Measurements from ENCODE around the gene ZNF605. TPM values are rescaled to one million over a fixed set of nuclear protein-coding genes. Genes with fewer than 3 reads are reported as not detected.

The ZNF605 gene
- total and polyA plus RNA-seq, 2 experiments from 2014 or later, result 7.5 to 9.2 TPM

DNA sequence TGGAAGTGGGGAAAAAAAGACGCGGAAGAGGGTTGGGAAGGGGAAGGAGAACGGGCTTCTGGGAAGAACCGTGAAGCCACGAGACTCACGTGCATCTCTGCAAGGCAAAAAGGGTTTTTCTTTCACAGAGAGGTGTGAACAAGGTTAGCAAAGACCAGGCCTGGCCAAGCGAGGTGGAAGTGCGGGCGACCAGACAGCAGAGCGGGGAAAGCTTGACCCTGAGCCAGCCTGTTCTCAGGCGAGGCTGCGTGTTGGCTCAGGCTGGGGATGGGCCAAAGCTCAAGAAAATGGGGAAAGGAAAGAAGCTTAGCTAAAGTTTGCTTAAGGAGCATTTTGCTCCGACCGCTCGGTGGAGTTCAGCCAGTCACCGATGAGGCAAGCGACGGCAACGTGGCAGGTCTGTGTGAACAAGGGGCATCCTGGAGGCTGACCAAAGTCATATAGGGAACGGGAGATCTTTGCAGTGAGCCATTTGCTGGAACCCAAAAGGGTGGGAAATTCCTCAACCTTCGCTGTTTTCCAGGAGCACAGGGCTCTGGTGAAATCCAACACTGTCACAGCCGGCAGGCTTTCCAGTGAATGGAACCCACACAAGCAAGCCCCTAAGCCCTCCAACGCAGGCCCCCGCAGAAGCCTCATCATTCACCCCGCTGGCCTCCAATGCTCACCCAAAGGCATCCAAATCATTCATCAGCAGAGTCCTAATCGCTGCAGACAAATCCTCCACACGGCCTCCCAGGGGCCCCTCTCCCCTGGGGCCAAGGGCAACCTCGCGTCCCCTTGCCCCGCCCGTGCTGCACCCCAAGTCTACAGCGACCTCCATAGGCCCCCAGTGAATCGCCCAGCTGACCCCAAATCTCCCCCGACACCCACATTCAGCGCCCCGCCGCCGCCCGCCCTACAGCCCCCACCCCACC, 754 bp downstream of the ZNF605 start:
- Histone ChIP-seq H3K4me2 (ENCODE audit: unreplicated experiment) (peak overlapping the region; percentile 98), H3F3A (ENCODE audit: insufficient read depth) (peaks cover 13% of the 10 kb centered on the region), H3K36me3 (ENCODE audit: low read depth) (0 out of 2 replicates have a peak, but pooled peaks cover 3% of the 10 kb centered on the region), H3K9ac (peak overlapping the region; percentile 96), H3K79me2 (ENCODE audit: insufficient read depth) (peaks cover 79% of the 10 kb centered on the region), H3K4me3 (peak overlapping the region; percentile 89), H3K4me1 (ENCODE audit: insufficient read depth) (0 out of 2 replicates have a peak, but pooled peaks cover 5% of the 10 kb centered on the region), H3K27me3 (replicated peaks; ENCODE audit: insufficient read depth) (no peaks in the 10 kb centered on the region), H3K9me3 (ENCODE audit: low read depth) (no peaks in the 10 kb centered on the region), H3K9me2 (ENCODE audit: insufficient read depth) (no peaks in the 10 kb centered on the region), H3K27ac (peak overlapping the region; percentile 91), H4K20me1 (ENCODE audit: insufficient read depth) (no peaks in the 10 kb centered on the region), H2AFZ (peak overlapping the region; percentile 99)
- WGBS, 2 experiments (ENCODE audit: low coverage in 1 of 2, low lambda C conversion rate in 2 of 2, missing lambda C conversion rate in 2 of 2), result 2 to 3% methylated on average over 26 to 39 of the region's 39 CpGs
- in situ Hi-C loops (cut with MboI), result no loop called here
- TF ChIP-seq EZH2phosphoT487 (IDR thresholded peaks at IDR 0.05; ENCODE audit: insufficient read depth, low read depth), result no peak
- TF ChIP-seq EZH2 (IDR thresholded peaks at IDR 0.05; ENCODE audit: insufficient read depth, poor library complexity, severe bottlenecking), result no peak
- DNase-seq, result peak; percentile 84

DNA sequence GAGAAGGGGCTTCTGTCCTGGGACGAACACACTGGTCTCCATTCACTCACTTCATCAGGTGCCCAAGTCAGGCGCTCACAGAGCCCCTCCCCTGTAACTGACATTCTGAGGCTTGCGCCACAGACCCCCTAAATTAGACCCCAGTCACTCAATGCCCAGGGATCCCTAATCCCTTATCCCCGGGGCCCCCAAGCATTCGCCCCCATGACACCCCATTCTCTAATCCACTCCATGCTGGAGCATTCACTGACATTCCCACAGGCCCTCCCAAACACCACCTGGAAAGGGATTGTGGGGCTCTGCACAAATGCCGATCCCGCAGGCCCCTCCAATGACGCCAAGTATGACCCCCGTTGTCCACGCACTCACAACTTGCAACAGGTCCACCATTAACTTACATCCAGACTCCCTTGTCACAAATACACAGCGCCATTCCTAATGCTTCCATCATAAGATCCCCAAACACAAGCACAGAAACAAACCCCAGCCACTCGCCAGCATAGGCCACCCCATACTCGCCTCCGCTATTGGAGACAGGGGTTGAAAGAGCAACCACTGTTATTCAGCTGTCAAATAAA, 1.5 kb downstream of the ZNF605 start:
- no peaks in the 10 kb centered on the region for H3K9me3 ChIP-seq (ENCODE audit: low read depth)
- peak overlapping the region; percentile 99 for H2AFZ ChIP-seq

DNA sequence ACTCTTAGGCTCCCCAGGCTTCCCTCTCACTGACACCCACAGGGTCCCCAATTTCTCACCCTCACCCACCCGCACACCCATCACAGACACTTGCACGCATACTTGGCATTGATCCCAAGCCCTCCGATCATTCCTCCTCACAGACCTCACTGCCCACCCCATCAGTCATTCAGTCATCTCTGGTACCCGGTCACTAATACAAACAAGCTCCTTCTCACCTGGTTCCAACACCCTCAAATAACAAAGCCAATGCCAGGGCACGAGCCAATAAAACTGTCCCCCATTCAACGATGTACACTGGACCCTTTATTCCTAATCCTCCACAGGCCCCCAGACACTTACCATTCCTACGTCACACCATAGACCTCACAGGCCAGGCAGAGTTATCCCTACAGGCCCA, 2.3 kb downstream of the ZNF605 start:
- H3K9me2 ChIP-seq (ENCODE audit: insufficient read depth), result no peaks in the 10 kb centered on the region
- TF ChIP-seq EZH2phosphoT487 (IDR thresholded peaks at IDR 0.05; ENCODE audit: insufficient read depth, low read depth) (no peak), EZH2 (IDR thresholded peaks at IDR 0.05; ENCODE audit: insufficient read depth, poor library complexity, severe bottlenecking) (no peak)
- no peaks in the 10 kb centered on the region for H3K9me3 ChIP-seq (ENCODE audit: low read depth)
- no peak overlapping the region for H3K4me2 ChIP-seq (ENCODE audit: unreplicated experiment)
- peaks cover 13% of the 10 kb centered on the region for H3F3A ChIP-seq (ENCODE audit: insufficient read depth)
- WGBS, 2 experiments (ENCODE audit: low coverage in 1 of 2, low lambda C conversion rate in 2 of 2, missing lambda C conversion rate in 2 of 2), result 93 to 94% methylated on average over 7 of the region's 7 CpGs
- H3K79me2 ChIP-seq (ENCODE audit: insufficient read depth), result peaks cover 88% of the 10 kb centered on the region
- in situ Hi-C loops (cut with MboI), result no loop called here
- no peak overlapping the region for H2AFZ ChIP-seq
- H3K9ac ChIP-seq, result no peak overlapping the region
- 0 out of 2 replicates have a peak, but pooled peaks cover 4% of the 10 kb centered on the region for H3K36me3 ChIP-seq (ENCODE audit: low read depth)
- no peaks in the 10 kb centered on the region for H3K27me3 ChIP-seq (replicated peaks; ENCODE audit: insufficient read depth)
- DNase-seq, result no peak
- H3K4me1 ChIP-seq (ENCODE audit: insufficient read depth), result 0 out of 2 replicates have a peak, but pooled peaks cover 5% of the 10 kb centered on the region
- H3K27ac ChIP-seq, result no peak overlapping the region
- no peaks in the 10 kb centered on the region for H4K20me1 ChIP-seq (ENCODE audit: insufficient read depth)
- H3K4me3 ChIP-seq, result no peak overlapping the region

More for the DNA sequence above, 1.5 kb downstream of the ZNF605 start:
- Histone ChIP-seq H4K20me1 (ENCODE audit: insufficient read depth) (no peaks in the 10 kb centered on the region), H3K4me2 (ENCODE audit: unreplicated experiment) (peak overlapping the region; percentile 98), H3K4me3 (peak overlapping the region; percentile 89), H3K4me1 (ENCODE audit: insufficient read depth) (0 out of 2 replicates have a peak, but pooled peaks cover 5% of the 10 kb centered on the region), H3K9me2 (ENCODE audit: insufficient read depth) (no peaks in the 10 kb centered on the region), H3K79me2 (ENCODE audit: insufficient read depth) (peaks cover 87% of the 10 kb centered on the region), H3K27ac (peak overlapping the region; percentile 91), H3F3A (ENCODE audit: insufficient read depth) (peaks cover 13% of the 10 kb centered on the region), H3K36me3 (ENCODE audit: low read depth) (0 out of 2 replicates have a peak, but pooled peaks cover 3% of the 10 kb centered on the region), H3K9ac (peak overlapping the region; percentile 96), H3K27me3 (replicated peaks; ENCODE audit: insufficient read depth) (no peaks in the 10 kb centered on the region)
- 21 to 29% methylated on average over 11 to 14 of the region's 14 CpGs for WGBS, 2 experiments (ENCODE audit: low coverage in 1 of 2, low lambda C conversion rate in 2 of 2, missing lambda C conversion rate in 2 of 2)
- in situ Hi-C loops (cut with MboI), result no loop called here
- no peak for TF ChIP-seq EZH2phosphoT487 (IDR thresholded peaks at IDR 0.05; ENCODE audit: insufficient read depth, low read depth)
- TF ChIP-seq EZH2 (IDR thresholded peaks at IDR 0.05; ENCODE audit: insufficient read depth, poor library complexity, severe bottlenecking), result no peak
- peak; percentile 45 for DNase-seq

DNA sequence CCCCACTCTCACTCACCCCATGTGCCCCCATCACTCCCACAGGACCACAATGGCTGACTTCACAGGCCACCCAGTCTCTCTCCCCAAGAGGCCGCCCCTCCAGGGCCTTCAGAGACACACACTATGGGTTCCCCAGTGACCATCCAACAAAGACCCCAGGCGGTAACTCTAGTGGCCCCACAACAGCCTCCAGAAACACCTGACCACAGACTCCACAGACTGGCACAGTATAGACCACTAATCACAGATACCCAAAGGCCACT, 3.0 kb downstream of the ZNF605 start:
- Histone ChIP-seq H3K27ac (no peak overlapping the region), H3K27me3 (replicated peaks; ENCODE audit: insufficient read depth) (no peaks in the 10 kb centered on the region), H3K9ac (no peak overlapping the region), H4K20me1 (ENCODE audit: insufficient read depth) (no peaks in the 10 kb centered on the region), H3K9me3 (ENCODE audit: low read depth) (no peaks in the 10 kb centered on the region), H3F3A (ENCODE audit: insufficient read depth) (peaks cover 13% of the 10 kb centered on the region), H3K4me3 (no peak overlapping the region), H3K79me2 (ENCODE audit: insufficient read depth) (peaks cover 88% of the 10 kb centered on the region), H3K4me2 (ENCODE audit: unreplicated experiment) (no peak overlapping the region), H3K9me2 (ENCODE audit: insufficient read depth) (no peaks in the 10 kb centered on the region), H3K4me1 (ENCODE audit: insufficient read depth) (0 out of 2 replicates have a peak, but pooled peaks cover 5% of the 10 kb centered on the region), H2AFZ (no peak overlapping the region), H3K36me3 (ENCODE audit: low read depth) (peaks cover 11% of the 10 kb centered on the region; the same call in 1 of the 2 replicates)
- WGBS, 2 experiments (ENCODE audit: low coverage in 1 of 2, low lambda C conversion rate in 2 of 2, missing lambda C conversion rate in 2 of 2), result 97 to 100% methylated on average over 2 of the region's 2 CpGs
- TF ChIP-seq EZH2phosphoT487 (IDR thresholded peaks at IDR 0.05; ENCODE audit: insufficient read depth, low read depth) (no peak), EZH2 (IDR thresholded peaks at IDR 0.05; ENCODE audit: insufficient read depth, poor library complexity, severe bottlenecking) (no peak)
- in situ Hi-C loops (cut with MboI), result no loop called here
- no peak for DNase-seq
